CD4-positive, alpha-beta T cell (primary cell): ENCODE data around the gene ZDHHC18. TPM values are rescaled to one million over a fixed set of nuclear protein-coding genes. Genes with fewer than 3 reads are reported as not detected.
A peak's percentile ranks its signal among the peaks of the same experiment; 100 is the strongest.

ENCODE experiments used
- ATAC-seq: fragments of 200-7000 bp; cut with Tn5 transposase; one replicate; pipeline ENCODE4 v1.10.0; 2022; ENCODE audit warnings: mild to moderate bottlenecking; ENCODE audit not compliant: poor library complexity
- CTCF ChIA-PET: fragments of 350-600 bp; sonication (Branson Sonifier 250); formaldehyde crosslinking; loops from one replicate; lab custom pipeline; 2021; ENCODE audit warnings: antibody characterized with exemption, inconsistent platforms; lab: Charles Lee
- POLR2A ChIA-PET: fragments of 350-600 bp; sonication (Branson Sonifier 250); formaldehyde crosslinking; loops from one replicate; lab custom pipeline; 2021; ENCODE audit warnings: antibody characterized with exemption, inconsistent platforms; lab: Charles Lee
- DNase-seq, 14 experiments: peaks; one replicate each; pipeline ENCODE4 v3.0.0-alpha.2; 2013 to 2020; ENCODE audit warnings: mixed read lengths in 2 of 14
- H3K27ac ChIP-seq, 2 donors: one replicate each; pipeline versions ENCODE4 v1.5.1 to v1.7.0; 2013; ENCODE audit warnings: low read length in 2 of 2, low read depth in 1 of 2, mild to moderate bottlenecking in 1 of 2
- H3K27me3 ChIP-seq, 2 experiments: 1 replicate in 1 of 2; 2 replicates in 1 of 2; pipeline versions ENCODE4 v1.6.1 to v1.7.0; 2013; ENCODE audit warnings: low read length in 2 of 2, control low read depth in 1 of 2, mild to moderate bottlenecking in 1 of 2, moderate library complexity in 1 of 2; ENCODE audit not compliant: insufficient read depth in 2 of 2, control insufficient read depth in 1 of 2
- H3K36me3 ChIP-seq: one replicate; pipeline ENCODE4 v1.6.1; 2013; ENCODE audit warnings: low read length, control low read depth; ENCODE audit not compliant: insufficient read depth
- H3K4me1 ChIP-seq: one replicate; pipeline ENCODE4 v1.6.1; 2013; ENCODE audit warnings: low read length, control low read depth; ENCODE audit not compliant: insufficient read depth
- H3K4me3 ChIP-seq: one replicate; pipeline ENCODE4 v1.5.1; 2013; ENCODE audit warnings: mild to moderate bottlenecking, low read length, moderate library complexity
- H3K9me3 ChIP-seq, 2 experiments: 1 replicate in 1 of 2; 2 replicates in 1 of 2; pipeline versions ENCODE4 v1.6.1 to v1.7.0; 2013; ENCODE audit warnings: low read length in 2 of 2, mild to moderate bottlenecking in 2 of 2, control low read depth in 1 of 2, moderate library complexity in 1 of 2; ENCODE audit not compliant: control insufficient read depth in 1 of 2, insufficient read depth in 1 of 2
- H3K27ac Mint-ChIP-seq: one replicate; pipeline ENCODE4 v1.8.0; 2020; ENCODE audit warnings: mixed read lengths
- H3K27me3 Mint-ChIP-seq: one replicate; pipeline ENCODE4 v1.8.0; 2021; ENCODE audit warnings: mixed read lengths
- H3K36me3 Mint-ChIP-seq: one replicate; pipeline ENCODE4 v1.8.0; 2021; ENCODE audit warnings: low read depth, mixed read lengths
- H3K4me1 Mint-ChIP-seq: one replicate; pipeline ENCODE4 v1.8.0; 2021; ENCODE audit warnings: low read depth, mixed read lengths
- H3K4me3 Mint-ChIP-seq: one replicate; pipeline ENCODE4 v1.8.0; 2020; ENCODE audit warnings: mild to moderate bottlenecking, mixed read lengths
- H3K9me3 Mint-ChIP-seq: one replicate; pipeline ENCODE4 v1.8.0; 2020; ENCODE audit warnings: mixed read lengths
- intact Hi-C, 2 experiments: fragments of 100-400 bp; cut with DNase I in 1 of 2; cut with micrococcal nuclease in 1 of 2; formaldehyde crosslinking; loops; one replicate each; pipeline versions ENCODE4 v1.15.1 to v1.9.0; 2023 to 2025; cut with DNase I, micrococcal nuclease
- total RNA-seq, 174 experiments: library from RNA in 2 of 174; stranded (reverse) in 2 of 174; gene quantifications; one replicate each; pipeline ENCODE4 v1.2.3 and lab custom pipeline; 2021 to 2026
- TF ChIP-seq, protein P1 (sequence below): fragments of 200-600 bp; IDR thresholded peaks from one replicate; pipeline ENCODE4 v1.8.0; 2022; ENCODE audit warnings: antibody characterized with exemption, mild to moderate bottlenecking

ZDHHC18 gene
- total RNA-seq, 2 experiments from 2014 or later, result 46.2 to 48.0 TPM

DNA sequence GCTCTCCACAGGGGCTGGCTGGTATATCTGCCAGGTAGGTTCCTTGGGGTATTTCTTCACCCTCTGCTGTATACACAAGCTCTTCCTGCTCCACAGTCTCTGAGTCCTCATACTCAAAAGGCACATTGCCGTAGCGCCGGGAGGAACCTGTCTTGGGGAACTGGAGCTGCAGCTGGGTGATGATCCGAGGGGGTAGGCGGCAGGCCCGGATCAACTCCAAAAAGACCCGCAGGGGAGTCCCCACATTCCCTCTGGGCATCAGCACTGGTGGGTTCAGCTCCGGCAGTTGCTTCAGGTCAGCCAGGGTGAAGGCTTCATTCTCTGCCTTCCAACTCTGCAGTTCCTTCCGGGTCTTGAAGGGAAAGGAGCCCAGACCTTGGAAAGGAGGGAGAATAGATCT lies 70.9 kb downstream of the ZDHHC18 start:
- no peaks in the 10 kb centered on the region for H3K9me3 Mint-ChIP-seq
- no peak overlapping the region for H3K27ac ChIP-seq
- intact Hi-C loops, result no loop called here
- no peak overlapping the region for H3K27ac Mint-ChIP-seq
- ChIA-PET CTCF (interaction anchor here (1.9 kb wide), 1 partner anchor 43 kb away, joined by 3 read pairs; no protein-coding TSS in a partner anchor), POLR2A (no interaction called here)
- no peak overlapping the region for H3K4me3 ChIP-seq
- H3K27me3 ChIP-seq, result no peaks in the 10 kb centered on the region
- H3K4me1 ChIP-seq, result peaks cover 29% of the 10 kb centered on the region
- ATAC-seq (no peak), DNase-seq (no peak)
- H3K36me3 Mint-ChIP-seq, result peaks cover 72% of the 10 kb centered on the region
- H3K36me3 ChIP-seq, result peaks cover 54% of the 10 kb centered on the region
- TF ChIP-seq, protein P1, sequence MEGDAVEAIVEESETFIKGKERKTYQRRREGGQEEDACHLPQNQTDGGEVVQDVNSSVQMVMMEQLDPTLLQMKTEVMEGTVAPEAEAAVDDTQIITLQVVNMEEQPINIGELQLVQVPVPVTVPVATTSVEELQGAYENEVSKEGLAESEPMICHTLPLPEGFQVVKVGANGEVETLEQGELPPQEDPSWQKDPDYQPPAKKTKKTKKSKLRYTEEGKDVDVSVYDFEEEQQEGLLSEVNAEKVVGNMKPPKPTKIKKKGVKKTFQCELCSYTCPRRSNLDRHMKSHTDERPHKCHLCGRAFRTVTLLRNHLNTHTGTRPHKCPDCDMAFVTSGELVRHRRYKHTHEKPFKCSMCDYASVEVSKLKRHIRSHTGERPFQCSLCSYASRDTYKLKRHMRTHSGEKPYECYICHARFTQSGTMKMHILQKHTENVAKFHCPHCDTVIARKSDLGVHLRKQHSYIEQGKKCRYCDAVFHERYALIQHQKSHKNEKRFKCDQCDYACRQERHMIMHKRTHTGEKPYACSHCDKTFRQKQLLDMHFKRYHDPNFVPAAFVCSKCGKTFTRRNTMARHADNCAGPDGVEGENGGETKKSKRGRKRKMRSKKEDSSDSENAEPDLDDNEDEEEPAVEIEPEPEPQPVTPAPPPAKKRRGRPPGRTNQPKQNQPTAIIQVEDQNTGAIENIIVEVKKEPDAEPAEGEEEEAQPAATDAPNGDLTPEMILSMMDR, result no peak
- H3K9me3 ChIP-seq, result no peaks in the 10 kb centered on the region
- no peak overlapping the region for H3K4me3 Mint-ChIP-seq
- peaks cover 30% of the 10 kb centered on the region for H3K4me1 Mint-ChIP-seq
- no peaks in the 10 kb centered on the region for H3K27me3 Mint-ChIP-seq

DNA sequence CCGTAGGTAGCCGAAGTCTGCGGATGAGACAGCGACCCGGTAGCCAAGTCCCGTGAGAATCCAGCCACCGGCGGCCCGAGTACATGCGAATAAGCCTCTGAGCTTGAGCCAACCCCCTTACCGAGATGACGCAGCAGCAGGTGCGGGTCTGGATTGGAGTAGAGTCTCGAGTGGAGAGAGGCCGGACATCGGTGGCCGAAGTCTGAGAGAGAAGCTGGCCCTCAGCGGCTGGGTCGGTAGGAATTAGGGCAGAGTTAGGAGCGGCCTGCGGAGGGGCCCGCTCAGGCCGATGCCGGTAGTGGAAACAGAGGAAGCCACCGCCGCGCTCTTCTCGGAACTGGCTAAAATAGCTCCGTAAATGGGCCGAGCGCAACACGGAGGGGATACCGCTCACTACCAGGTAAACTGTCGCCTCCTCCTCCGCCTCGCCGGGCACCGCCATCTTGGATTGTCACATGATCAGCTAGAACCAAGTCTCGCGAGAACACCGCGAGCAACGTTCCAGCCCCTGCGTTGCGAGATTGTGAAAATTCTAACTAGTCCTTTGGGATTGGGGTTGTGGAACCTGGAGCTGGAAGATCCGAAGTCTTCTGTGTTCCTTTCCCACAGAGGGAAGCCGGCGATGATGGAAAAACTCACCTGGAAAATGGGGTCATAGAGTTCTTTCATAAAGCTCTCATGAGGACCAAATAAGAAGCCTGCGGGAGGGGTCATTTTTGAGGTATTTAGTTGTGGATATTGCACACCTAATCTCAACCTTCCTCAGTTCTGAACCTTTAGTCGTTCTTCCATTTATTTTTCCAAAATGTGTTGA lies 73.7 kb downstream of the ZDHHC18 start, which contains the start of gene GPATCH3:
Gene GPATCH3 (minus strand): TSS at position 467 of the 814 bp plus-strand sequence. CDS start 25 bp downstream, at position 442.
- H3K9me3 Mint-ChIP-seq, result no peaks in the 10 kb centered on the region
- ChIA-PET CTCF (interaction anchor here (0.5 to 1.7 kb wide), 4 partner anchors 10 to 97 kb away, joined by 3 to 4 read pairs (median 3); partner anchors contain the start of genes GPN2 and KDF1), POLR2A (interaction anchor here (0.7 to 3.7 kb wide), 25 partner anchors 9 to 1743 kb away, joined by 3 to 82 read pairs (median 4); partner anchors contain the start of genes DHDDS, FAM76A, GPN2 and HMGN2)
- peaks cover 43% of the 10 kb centered on the region for H3K36me3 Mint-ChIP-seq
- Histone ChIP-seq H3K9me3 (no peaks in the 10 kb centered on the region), H3K27ac (peak within 1 kb of the TSS; percentile 82 to 94), H3K4me3 (peak within 1 kb of the TSS; percentile 98), H3K4me1 (peaks cover 29% of the 10 kb centered on the region), H3K36me3 (peaks cover 28% of the 10 kb centered on the region), H3K27me3 (no peaks in the 10 kb centered on the region)
- DNase-seq (peak; percentile 78 to 95 (median 86)), ATAC-seq (peak; percentile 94)
- peaks cover 31% of the 10 kb centered on the region for H3K4me1 Mint-ChIP-seq
- intact Hi-C loops, result loop anchor here in 1 of 2 experiments (1.0 kb wide), 1 partner anchor 22 kb away; no protein-coding TSS in a partner anchor
- H3K4me3 Mint-ChIP-seq, result peak within 1 kb of the TSS; percentile 98
- H3K27ac Mint-ChIP-seq, result peak within 1 kb of the TSS; percentile 93
- no peaks in the 10 kb centered on the region for H3K27me3 Mint-ChIP-seq
- TF ChIP-seq, protein P1, result no peak

DNA sequence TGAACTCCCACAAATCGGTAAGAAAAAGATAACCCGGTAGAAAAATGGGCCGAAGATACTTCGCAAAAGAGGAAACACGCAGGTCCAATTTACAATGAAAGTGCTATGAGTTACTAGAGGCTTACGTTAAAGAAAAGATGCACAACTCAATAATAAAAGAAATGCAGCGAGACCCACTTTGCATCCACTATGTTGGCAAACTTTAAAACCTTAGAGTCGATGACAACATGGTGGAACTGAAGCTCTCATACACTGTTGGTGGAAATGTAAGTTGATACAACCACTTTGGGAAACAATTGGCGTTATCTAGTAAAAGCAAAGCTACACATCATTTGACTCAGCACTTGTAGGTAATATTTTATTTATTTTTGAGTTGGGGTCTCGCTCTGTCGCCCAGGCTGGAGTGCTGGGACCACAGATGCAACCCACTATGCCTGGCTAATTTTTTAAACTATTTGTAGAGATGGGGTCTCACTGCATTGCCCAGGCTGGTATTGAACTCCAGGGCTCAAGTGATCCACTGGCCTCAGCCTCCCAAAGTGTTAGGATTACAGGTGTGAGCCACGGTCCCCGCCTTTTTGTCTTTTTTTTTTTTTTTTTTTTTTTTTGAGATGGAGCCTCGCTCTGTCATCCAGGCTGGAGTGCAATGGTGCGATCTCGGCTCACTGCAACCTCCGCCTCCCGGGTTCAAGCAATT lies 74.5 kb downstream of the ZDHHC18 start:
- Histone ChIP-seq H3K36me3 (peaks cover 21% of the 10 kb centered on the region), H3K9me3 (no peaks in the 10 kb centered on the region), H3K4me1 (peaks cover 29% of the 10 kb centered on the region), H3K27ac (peak overlapping the region; percentile 82 to 94), H3K27me3 (no peaks in the 10 kb centered on the region), H3K4me3 (peak overlapping the region; percentile 98)
- peak overlapping the region; percentile 98 for H3K4me3 Mint-ChIP-seq
- DNase-seq (no peak), ATAC-seq (no peak)
- POLR2A ChIA-PET, result interaction anchor here (0.7 to 3.7 kb wide), 23 partner anchors 8 to 1742 kb away, joined by 3 to 82 read pairs (median 5); partner anchors contain the start of genes DHDDS, FAM76A, GPN2 and HMGN2
- H3K9me3 Mint-ChIP-seq, result no peaks in the 10 kb centered on the region
- intact Hi-C loops, result loop anchor here in 1 of 2 experiments (1.0 kb wide), 1 partner anchor 21 kb away; no protein-coding TSS in a partner anchor
- H3K27ac Mint-ChIP-seq, result peak overlapping the region; percentile 93
- H3K36me3 Mint-ChIP-seq, result peaks cover 37% of the 10 kb centered on the region
- H3K27me3 Mint-ChIP-seq, result no peaks in the 10 kb centered on the region
- H3K4me1 Mint-ChIP-seq, result peaks cover 31% of the 10 kb centered on the region
- TF ChIP-seq, protein P1, result no peak
- CTCF ChIA-PET, result interaction anchor here (0.5 to 1.0 kb wide), 2 partner anchors 18 to 96 kb away, joined by 3 read pairs; no protein-coding TSS in a partner anchor
